SU-DHL-6 (cell line): ENCODE measurements around the gene ICA1.

Experiments
- CTCF ChIP-seq: fragments of 200-600 bp; sonication (generic); IDR thresholded peaks from one replicate; pipeline ENCODE4 v1.5.1; 2017; ENCODE audit warnings: antibody characterized with exemption, mild to moderate bottlenecking, low read length, moderate library complexity; ENCODE audit not compliant: insufficient read depth, poor library complexity, severe bottlenecking
- EZH2phosphoT487 ChIP-seq: fragments of 200-600 bp; sonication (generic), shearing (Covaris generic); conservative IDR thresholded peaks from 2 replicates; pipeline ENCODE4 v1.6.1; 2018; ENCODE audit warnings: mild to moderate bottlenecking, antibody characterized with exemption, low read length, moderate library complexity, mixed read lengths

DNA sequence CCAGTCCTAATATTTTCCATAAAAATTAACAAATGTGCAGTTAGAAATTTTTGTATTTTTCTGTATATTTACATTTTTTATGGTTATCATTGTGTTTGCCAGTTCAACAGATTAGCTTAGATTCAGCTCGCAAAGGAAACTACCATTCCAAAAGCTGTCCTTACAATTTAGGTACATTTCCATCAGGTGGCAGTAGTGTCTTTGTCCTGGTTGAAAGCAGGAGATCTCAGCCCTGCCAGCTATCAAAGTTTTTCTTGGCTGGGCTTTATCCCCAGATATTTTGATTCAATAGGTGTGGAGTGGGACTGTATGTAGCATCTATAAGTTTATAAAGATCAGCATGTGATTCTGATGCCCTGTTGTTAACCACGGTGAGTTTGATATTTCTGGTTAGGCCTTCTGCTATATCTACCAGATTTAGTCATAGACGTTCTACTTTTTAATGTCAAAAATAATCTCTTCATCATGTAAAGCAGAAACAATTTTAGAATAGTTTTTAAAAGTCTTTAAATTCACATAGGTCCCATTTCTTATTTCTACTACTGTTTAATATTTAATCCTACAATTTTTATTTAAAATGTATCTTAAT lies 15.5 kb upstream of the ICA1 start:
- TF ChIP-seq CTCF, result peak; percentile 34
- TF ChIP-seq EZH2phosphoT487, result no peak
